ENCODE results near the gene CERS6.

- TF ChIP-seq, protein P1, sequence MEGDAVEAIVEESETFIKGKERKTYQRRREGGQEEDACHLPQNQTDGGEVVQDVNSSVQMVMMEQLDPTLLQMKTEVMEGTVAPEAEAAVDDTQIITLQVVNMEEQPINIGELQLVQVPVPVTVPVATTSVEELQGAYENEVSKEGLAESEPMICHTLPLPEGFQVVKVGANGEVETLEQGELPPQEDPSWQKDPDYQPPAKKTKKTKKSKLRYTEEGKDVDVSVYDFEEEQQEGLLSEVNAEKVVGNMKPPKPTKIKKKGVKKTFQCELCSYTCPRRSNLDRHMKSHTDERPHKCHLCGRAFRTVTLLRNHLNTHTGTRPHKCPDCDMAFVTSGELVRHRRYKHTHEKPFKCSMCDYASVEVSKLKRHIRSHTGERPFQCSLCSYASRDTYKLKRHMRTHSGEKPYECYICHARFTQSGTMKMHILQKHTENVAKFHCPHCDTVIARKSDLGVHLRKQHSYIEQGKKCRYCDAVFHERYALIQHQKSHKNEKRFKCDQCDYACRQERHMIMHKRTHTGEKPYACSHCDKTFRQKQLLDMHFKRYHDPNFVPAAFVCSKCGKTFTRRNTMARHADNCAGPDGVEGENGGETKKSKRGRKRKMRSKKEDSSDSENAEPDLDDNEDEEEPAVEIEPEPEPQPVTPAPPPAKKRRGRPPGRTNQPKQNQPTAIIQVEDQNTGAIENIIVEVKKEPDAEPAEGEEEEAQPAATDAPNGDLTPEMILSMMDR (IDR thresholded peaks at IDR 0.05), result no peak
- TF ChIP-seq POLR2AphosphoS5 (IDR thresholded peaks at IDR 0.05), result no peak
These were observed 45.5 kb downstream of the CERS6 start for GRCh38 chr2:168501466-168502065.
